Measurements from ENCODE around the gene CA7.

The CA7 gene

GRCh38 chr16:66830422-66831404 is 13.5 kb upstream of the CA7 start, which contains the start of gene NAE1:
Gene NAE1, minus strand, starts transcription at chr16:66830976. Its CDS starts 77 bp downstream, at chr16:66830899.
- Histone ChIP-seq H3K4me1 (peaks cover 0 to 21% (median 15%) of the 10 kb centered on the region in 4 donors), H3K27ac (peak within 1 kb of the TSS; percentile 91 to 97), H3K27me3 (no peaks in the 10 kb centered on the region), H3K9me3 (no peaks in the 10 kb centered on the region), H3K4me3 (peak within 1 kb of the TSS; percentile 75 to 96), H3K36me3 (peaks cover 5 to 23% (median 19%) of the 10 kb centered on the region in 3 donors)
- peak; percentile 71 to 89 for DNase-seq
- TF ChIP-seq CTCF (IDR thresholded peaks at IDR 0.05), result peak; percentile 97
- intact Hi-C loops (cut with DNase I; ENCODE audit: low total_unique reads), result loop anchor here (5.0 to 10.0 kb wide), 2 partner anchors 37 to 176 kb away; no protein-coding TSS in a partner anchor

DNA sequence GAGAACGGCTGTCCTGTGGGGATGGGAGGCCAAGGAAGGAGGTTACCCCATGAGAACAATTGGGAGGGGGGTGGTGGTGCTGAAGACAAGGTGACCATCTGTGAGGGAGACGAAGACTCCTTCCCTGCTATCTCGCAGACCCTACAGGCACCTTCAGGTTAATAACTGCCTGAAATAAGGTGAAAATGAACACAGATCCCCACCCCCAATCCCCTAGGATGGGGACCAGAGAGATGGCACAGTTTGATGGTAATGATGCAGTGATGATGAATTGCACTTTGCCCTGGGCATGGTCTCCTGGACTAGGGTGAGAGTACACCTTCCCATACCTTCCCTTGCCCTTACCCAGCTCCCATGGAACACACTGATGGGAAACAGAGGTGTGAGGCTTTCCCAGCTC is 12.0 kb upstream of the CA7 start:
- intact Hi-C loops (cut with DNase I; ENCODE audit: low total_unique reads), result loop anchor here (5.0 to 10.0 kb wide), 2 partner anchors 35 to 177 kb away; no protein-coding TSS in a partner anchor

DNA sequence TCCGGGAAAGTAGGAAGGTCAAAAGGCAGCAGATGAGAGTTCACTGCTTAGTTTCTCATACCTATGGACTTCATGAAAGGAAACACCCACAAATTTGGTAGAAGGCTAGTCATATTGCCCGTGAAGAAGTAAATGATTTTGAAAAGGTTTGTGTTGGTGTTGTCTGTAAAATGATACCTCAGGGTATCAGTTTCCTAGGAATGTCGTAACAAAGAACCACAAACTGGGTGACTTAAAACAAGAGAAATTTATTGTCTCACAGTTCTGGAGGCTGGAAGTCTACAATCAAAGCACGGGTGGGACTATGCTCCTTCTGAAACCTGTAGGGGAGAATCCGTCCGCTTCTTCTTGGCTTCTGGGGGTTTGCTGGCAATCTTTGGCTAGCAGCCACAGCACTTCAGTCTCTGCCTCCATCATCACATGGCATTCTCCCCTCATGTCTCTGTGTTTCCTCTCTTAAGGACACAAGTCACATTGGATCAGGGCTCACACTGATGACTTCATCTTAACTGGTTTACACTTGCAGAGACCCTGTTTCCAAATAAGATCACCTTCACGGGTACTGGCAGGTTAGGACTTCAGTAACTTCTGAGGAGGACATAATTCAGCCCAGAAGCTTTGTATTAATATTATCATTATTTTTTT is 11.4 kb upstream of the CA7 start:
- Histone ChIP-seq H3K27ac (no peak overlapping the region), H3K4me1 (peaks cover 0 to 19% (median 15%) of the 10 kb centered on the region in 4 donors), H3K36me3 (peaks cover 0 to 4% (median 3%) of the 10 kb centered on the region in 3 donors), H3K9me3 (no peaks in the 10 kb centered on the region), H3K4me3 (no peak overlapping the region), H3K27me3 (no peaks in the 10 kb centered on the region)
- intact Hi-C loops (cut with DNase I; ENCODE audit: low total_unique reads), result loop anchor here (5.0 to 10.0 kb wide), 2 partner anchors 35 to 178 kb away; no protein-coding TSS in a partner anchor
- TF ChIP-seq CTCF (IDR thresholded peaks at IDR 0.05), result no peak
- no peak for DNase-seq

More for the DNA sequence above, 12.0 kb upstream of the CA7 start:
- no peaks in the 10 kb centered on the region for H3K27me3 ChIP-seq
- no peaks in the 10 kb centered on the region for H3K9me3 ChIP-seq
- H3K4me1 ChIP-seq, result peaks cover 0 to 21% (median 15%) of the 10 kb centered on the region in 4 donors
- TF ChIP-seq CTCF (IDR thresholded peaks at IDR 0.05), result no peak
- H3K27ac ChIP-seq, result no peak overlapping the region
- no peak for DNase-seq
- peaks cover 0 to 10% (median 9%) of the 10 kb centered on the region in 3 donors for H3K36me3 ChIP-seq
- H3K4me3 ChIP-seq, result no peak overlapping the region

DNA sequence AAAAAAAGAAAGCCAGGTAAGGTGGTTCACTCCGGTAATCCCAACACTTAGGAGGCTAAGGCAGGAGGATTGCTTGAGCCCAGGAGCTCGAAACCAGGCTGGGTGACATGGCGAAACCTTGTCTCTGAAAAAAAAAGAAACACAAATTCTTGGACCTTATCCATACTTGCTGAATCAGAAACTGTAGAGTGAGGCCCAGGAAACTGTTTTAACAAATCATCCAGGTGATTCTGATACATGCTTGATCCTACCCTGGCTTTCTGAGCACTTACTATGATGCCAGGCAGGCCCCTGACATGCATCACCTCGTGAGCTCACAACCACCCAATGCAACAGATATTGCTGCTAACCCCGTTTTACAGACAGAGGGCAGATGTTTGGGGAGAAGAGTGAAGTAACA is 9.5 kb upstream of the CA7 start:
- no peak for TF ChIP-seq CTCF (IDR thresholded peaks at IDR 0.05)
- no peak overlapping the region for H3K4me3 ChIP-seq
- no peak for DNase-seq
- no peaks in the 10 kb centered on the region for H3K27me3 ChIP-seq
- no peaks in the 10 kb centered on the region for H3K36me3 ChIP-seq
- no peaks in the 10 kb centered on the region for H3K9me3 ChIP-seq
- no peak overlapping the region for H3K27ac ChIP-seq
- H3K4me1 ChIP-seq, result peaks cover 0 to 4% (median 4%) of the 10 kb centered on the region in 4 donors
- intact Hi-C loops (cut with DNase I; ENCODE audit: low total_unique reads), result loop anchor here (5.0 to 10.0 kb wide), 2 partner anchors 33 to 180 kb away; no protein-coding TSS in a partner anchor

DNA sequence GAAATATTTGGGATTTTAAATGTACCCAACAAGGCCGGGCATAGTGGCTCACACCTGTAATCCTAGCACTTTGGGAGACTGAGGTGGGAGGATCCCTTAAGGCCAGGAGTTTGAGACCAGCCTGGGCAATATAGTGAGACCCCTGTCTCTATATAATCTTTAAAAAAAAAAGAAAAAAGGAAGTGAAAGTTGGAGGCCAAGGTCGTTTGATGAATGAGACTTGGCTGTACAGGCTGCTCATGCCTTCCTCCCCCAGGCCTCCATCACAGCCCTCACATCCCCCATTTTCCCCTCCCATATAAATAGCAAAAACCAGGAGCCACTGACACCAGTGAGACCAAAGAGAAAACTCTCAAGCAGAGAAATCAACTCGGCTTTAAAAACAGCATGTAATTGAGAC is 3.3 kb upstream of the CA7 start:
- H3K4me1 ChIP-seq, result peaks cover 8 to 22% (median 21%) of the 10 kb centered on the region in 4 donors
- intact Hi-C loops (cut with DNase I; ENCODE audit: low total_unique reads), result no loop called here
- no peak for DNase-seq
- TF ChIP-seq CTCF (IDR thresholded peaks at IDR 0.05), result no peak
- H3K27ac ChIP-seq, result no peak overlapping the region
- no peaks in the 10 kb centered on the region for H3K36me3 ChIP-seq
- H3K4me3 ChIP-seq, result no peak overlapping the region
- H3K27me3 ChIP-seq, result peaks cover 6 to 31% of the 10 kb centered on the region in 2 donors
- H3K9me3 ChIP-seq, result no peaks in the 10 kb centered on the region

Data from tibial artery (tissue), 4 donors.